ENCODE measurements around the gene METTL25B. TPM values are rescaled to one million over a fixed set of nuclear protein-coding genes. Genes with fewer than 3 reads are reported as not detected.

METTL25B gene
- total and polyA plus RNA-seq, 2 donors (not counting 1 experiment from before 2014, with no cell fraction given), result 78.3 to 81.1 TPM

DNA sequence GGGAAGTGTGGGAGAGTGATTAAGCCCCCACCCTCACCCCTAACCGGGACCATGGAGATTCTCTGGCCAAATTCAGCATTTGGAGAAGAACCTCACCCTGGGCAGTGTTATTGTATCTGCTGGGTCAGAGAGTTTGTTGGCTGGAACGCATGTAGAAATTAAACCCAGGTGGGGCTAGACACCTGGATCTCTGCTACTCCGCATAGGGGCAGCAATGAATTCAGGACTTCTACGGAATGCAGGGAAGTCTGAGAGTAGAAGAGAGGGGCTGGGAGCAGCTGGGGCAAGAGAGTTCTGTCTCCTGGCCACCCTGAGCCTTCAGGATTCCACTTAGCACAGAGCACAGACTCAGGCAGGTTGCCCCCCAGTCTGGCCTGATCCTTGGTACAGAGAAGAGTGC is 19.2 kb upstream of the METTL25B start:
- no peaks in the 10 kb centered on the region for H3K79me2 ChIP-seq (ENCODE audit: control insufficient read depth, insufficient read depth, low read length)
- H3K9ac ChIP-seq (ENCODE audit: low read length), result no peak overlapping the region
- peaks cover 24 to 28% of the 10 kb centered on the region in 2 donors for H3K4me1 ChIP-seq (ENCODE audit: control insufficient read depth in 2 of 2, insufficient read depth in 2 of 2, low read length in 2 of 2)
- H3K9me3 Mint-ChIP-seq (ENCODE audit: insufficient read depth), result no peaks in the 10 kb centered on the region
- no peak for TF ChIP-seq EZH2 (IDR thresholded peaks at IDR 0.05; ENCODE audit: borderline replicate concordance, insufficient read depth, low read depth, low read length, poor library complexity, severe bottlenecking)
- TF ChIP-seq, protein P1, sequence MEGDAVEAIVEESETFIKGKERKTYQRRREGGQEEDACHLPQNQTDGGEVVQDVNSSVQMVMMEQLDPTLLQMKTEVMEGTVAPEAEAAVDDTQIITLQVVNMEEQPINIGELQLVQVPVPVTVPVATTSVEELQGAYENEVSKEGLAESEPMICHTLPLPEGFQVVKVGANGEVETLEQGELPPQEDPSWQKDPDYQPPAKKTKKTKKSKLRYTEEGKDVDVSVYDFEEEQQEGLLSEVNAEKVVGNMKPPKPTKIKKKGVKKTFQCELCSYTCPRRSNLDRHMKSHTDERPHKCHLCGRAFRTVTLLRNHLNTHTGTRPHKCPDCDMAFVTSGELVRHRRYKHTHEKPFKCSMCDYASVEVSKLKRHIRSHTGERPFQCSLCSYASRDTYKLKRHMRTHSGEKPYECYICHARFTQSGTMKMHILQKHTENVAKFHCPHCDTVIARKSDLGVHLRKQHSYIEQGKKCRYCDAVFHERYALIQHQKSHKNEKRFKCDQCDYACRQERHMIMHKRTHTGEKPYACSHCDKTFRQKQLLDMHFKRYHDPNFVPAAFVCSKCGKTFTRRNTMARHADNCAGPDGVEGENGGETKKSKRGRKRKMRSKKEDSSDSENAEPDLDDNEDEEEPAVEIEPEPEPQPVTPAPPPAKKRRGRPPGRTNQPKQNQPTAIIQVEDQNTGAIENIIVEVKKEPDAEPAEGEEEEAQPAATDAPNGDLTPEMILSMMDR (IDR thresholded peaks at IDR 0.05), result no peak
- H3K27ac Mint-ChIP-seq, result no peak overlapping the region
- peaks cover 29% of the 10 kb centered on the region for H3K4me1 Mint-ChIP-seq
- no peak overlapping the region for H3K27ac ChIP-seq (ENCODE audit: low read length in 2 of 2)
- no peak for ATAC-seq (ENCODE audit: low read depth)
- H2AFZ ChIP-seq (ENCODE audit: insufficient read depth, low read depth, low read length, poor library complexity, severe bottlenecking), result no peak overlapping the region
- H3K4me2 ChIP-seq (replicated peaks; ENCODE audit: low read depth, low read length, poor library complexity, severe bottlenecking), result no peak overlapping the region
- H3K27me3 Mint-ChIP-seq, result peaks cover 6% of the 10 kb centered on the region
- no peak overlapping the region for H3K4me3 ChIP-seq (ENCODE audit: control extremely low read depth in 1 of 5, extremely low read depth in 1 of 5, insufficient read depth in 1 of 5, low read depth in 2 of 5, low read length in 4 of 5)
- DNase-seq, result no peak
- 98% methylated on average over 3 of the region's 4 CpGs for WGBS (ENCODE audit: insufficient coverage)
- ChIA-PET POLR2A (no interaction called here), CTCF (interaction anchor here (1.4 to 7.6 kb wide), 2 partner anchors 19 to 32 kb away, joined by 3 to 80 read pairs; partner anchors contain the start of gene NES)
- H3K4me3 Mint-ChIP-seq, result no peak overlapping the region
- no peaks in the 10 kb centered on the region for H3K9me3 ChIP-seq (ENCODE audit: control extremely low read depth in 1 of 3, control insufficient read depth in 2 of 3, insufficient read depth in 1 of 3, low read length in 2 of 3)
- H3K36me3 ChIP-seq (replicated peaks in 1 of 2; ENCODE audit: control extremely low read depth in 1 of 2, control insufficient read depth in 1 of 2, extremely low read depth in 1 of 2, insufficient read depth in 2 of 2, low read length in 1 of 2), result no peaks in the 10 kb centered on the region
- peaks cover under 1 to 26% (median 15%) of the 10 kb centered on the region in 4 experiments for H3K27me3 ChIP-seq (replicated peaks in 1 of 4; ENCODE audit: control extremely low read depth in 1 of 4, control insufficient read depth in 3 of 4, insufficient read depth in 4 of 4, low read length in 3 of 4)
- H4K20me1 ChIP-seq (ENCODE audit: control insufficient read depth, insufficient read depth, low read length, poor library complexity, severe bottlenecking), result peaks cover 7% of the 10 kb centered on the region
- intact Hi-C loops (cut with micrococcal nuclease), result loop anchor here (5.0 kb wide), 1 partner anchor 153 kb away; the partner anchor contains the start of gene NTRK1

DNA sequence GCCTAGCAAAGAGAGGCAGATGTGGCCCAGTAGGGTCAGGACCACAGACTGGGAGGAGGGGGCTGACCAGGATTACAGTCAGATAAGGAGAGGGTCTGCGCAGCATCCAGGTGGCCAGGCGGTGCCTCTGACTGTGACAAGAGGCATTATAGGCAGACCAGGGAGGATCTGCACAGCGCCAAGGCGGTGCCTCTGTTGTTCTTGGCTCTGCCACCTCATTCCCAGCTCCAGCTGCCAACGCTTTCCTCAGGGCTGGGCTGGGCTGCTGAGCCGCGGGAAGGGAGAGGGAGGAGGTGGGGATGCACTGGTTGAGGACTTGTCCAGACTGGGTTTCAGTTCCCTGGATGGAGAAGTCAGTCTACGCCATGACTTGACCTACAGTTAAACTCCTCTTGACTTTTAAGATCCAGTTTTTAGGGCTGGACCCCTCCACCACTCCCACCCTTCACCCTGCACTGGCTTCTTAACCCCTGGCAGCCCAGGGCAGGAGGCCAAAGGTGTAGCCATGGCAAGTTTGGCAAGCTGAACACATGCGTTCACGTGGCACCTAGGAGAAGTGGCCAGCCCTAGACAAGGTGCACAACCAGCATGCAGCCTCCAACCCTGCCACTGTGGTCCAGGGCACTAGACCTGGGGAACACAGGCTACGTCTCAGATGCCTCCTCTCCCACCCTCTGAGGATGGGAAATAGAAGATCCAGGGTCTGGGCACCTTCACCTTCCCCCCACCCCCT is 18.3 kb upstream of the METTL25B start:
- intact Hi-C loops (cut with micrococcal nuclease), result loop anchor here (5.0 kb wide), 1 partner anchor 152 kb away; the partner anchor contains the start of gene NTRK1
- Histone ChIP-seq H3K79me2 (ENCODE audit: control insufficient read depth, insufficient read depth, low read length) (no peaks in the 10 kb centered on the region), H3K4me3 (ENCODE audit: control extremely low read depth in 1 of 5, extremely low read depth in 1 of 5, insufficient read depth in 1 of 5, low read depth in 2 of 5, low read length in 4 of 5) (no peak overlapping the region), H3K27ac (ENCODE audit: low read length in 2 of 2) (no peak overlapping the region), H3K36me3 (replicated peaks in 1 of 2; ENCODE audit: control extremely low read depth in 1 of 2, control insufficient read depth in 1 of 2, extremely low read depth in 1 of 2, insufficient read depth in 2 of 2, low read length in 1 of 2) (no peaks in the 10 kb centered on the region), H4K20me1 (ENCODE audit: control insufficient read depth, insufficient read depth, low read length, poor library complexity, severe bottlenecking) (no peaks in the 10 kb centered on the region), H3K9me3 (ENCODE audit: control extremely low read depth in 1 of 3, control insufficient read depth in 2 of 3, insufficient read depth in 1 of 3, low read length in 2 of 3) (no peaks in the 10 kb centered on the region), H3K27me3 (replicated peaks in 1 of 4; ENCODE audit: control extremely low read depth in 1 of 4, control insufficient read depth in 3 of 4, insufficient read depth in 4 of 4, low read length in 3 of 4) (peaks cover 0 to 17% (median 7%) of the 10 kb centered on the region in 4 experiments), H3K4me1 (ENCODE audit: control insufficient read depth in 2 of 2, insufficient read depth in 2 of 2, low read length in 2 of 2) (peaks cover 15 to 20% of the 10 kb centered on the region in 2 donors), H3K4me2 (replicated peaks; ENCODE audit: low read depth, low read length, poor library complexity, severe bottlenecking) (no peak overlapping the region), H2AFZ (ENCODE audit: insufficient read depth, low read depth, low read length, poor library complexity, severe bottlenecking) (no peak overlapping the region), H3K9ac (ENCODE audit: low read length) (no peak overlapping the region)
- H3K4me1 Mint-ChIP-seq, result peaks cover 20% of the 10 kb centered on the region
- no peaks in the 10 kb centered on the region for H3K9me3 Mint-ChIP-seq (ENCODE audit: insufficient read depth)
- CTCF ChIA-PET, result interaction anchor here (1.4 to 7.6 kb wide), 3 partner anchors 16 to 33 kb away, joined by 3 to 80 read pairs (median 7); partner anchors contain the start of gene NES
- no peak overlapping the region for H3K4me3 Mint-ChIP-seq
- POLR2A ChIA-PET, result no interaction called here
- H3K27ac Mint-ChIP-seq, result no peak overlapping the region
- DNase-seq, result no peak
- 91% methylated on average over 10 of the region's 11 CpGs for WGBS (ENCODE audit: insufficient coverage)
- ATAC-seq (ENCODE audit: low read depth), result no peak
- TF ChIP-seq EZH2 (IDR thresholded peaks at IDR 0.05; ENCODE audit: borderline replicate concordance, insufficient read depth, low read depth, low read length, poor library complexity, severe bottlenecking), result no peak
- TF ChIP-seq, protein P1 (IDR thresholded peaks at IDR 0.05), result no peak
- no peaks in the 10 kb centered on the region for H3K27me3 Mint-ChIP-seq

Measured in B cell (primary cell).